Activated gamma-delta T cell (primary cell): ENCODE results near the gene EHMT2.
"Not testable (repeated sequence)": the region's sequence is repeated elsewhere in the genome, so short reads cannot be mapped to it uniquely, and the experiment has no call there.

Source experiments
- DNase-seq: peaks from one replicate; lab custom pipeline; 2025; lab: John Stamatoyannopoulos, UW

Gene EHMT2

DNA sequence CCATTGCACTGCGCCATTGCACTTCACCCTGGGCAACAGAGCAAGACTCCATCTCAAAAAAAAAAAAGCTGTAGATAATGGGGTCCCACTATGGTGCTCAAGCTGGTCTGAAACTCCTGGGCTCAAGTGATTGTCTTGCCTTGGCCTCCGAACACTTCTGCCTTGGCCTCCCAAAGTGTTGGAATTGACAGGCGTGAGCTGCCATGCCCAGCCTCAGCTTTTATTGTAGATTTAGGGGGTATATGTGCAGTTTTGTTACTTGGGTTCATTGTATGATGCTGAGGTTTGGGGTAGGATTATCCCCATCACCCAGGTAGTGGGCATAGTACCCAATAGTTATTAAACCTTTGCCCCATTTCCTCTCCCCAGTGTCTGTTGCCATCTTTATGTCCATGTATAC is 58.5 kb downstream of the EHMT2 start:
- DNase-seq: no peak

DNA sequence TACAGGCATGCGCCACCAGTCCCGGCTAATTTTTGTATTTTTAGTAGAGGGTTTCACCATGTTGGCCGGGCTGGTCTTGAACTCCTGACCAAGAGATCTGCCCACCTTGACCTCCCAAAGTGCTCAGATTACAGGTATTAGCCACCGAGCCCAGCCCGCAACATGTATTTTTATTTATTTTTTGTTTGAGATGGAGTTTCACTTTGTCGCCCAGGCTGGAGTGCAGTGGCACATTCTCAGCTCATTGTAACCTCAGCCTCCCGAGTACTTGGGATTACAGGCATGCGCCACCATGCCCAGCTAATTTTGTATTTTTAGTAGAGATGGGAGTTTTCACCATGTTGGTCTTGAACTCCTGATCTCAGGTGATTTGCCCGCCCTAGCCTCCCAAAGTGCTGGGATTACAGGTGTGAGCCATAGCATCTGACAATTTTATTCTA is 59.4 kb downstream of the EHMT2 start:
- DNase-seq: not testable (repeated sequence)

DNA sequence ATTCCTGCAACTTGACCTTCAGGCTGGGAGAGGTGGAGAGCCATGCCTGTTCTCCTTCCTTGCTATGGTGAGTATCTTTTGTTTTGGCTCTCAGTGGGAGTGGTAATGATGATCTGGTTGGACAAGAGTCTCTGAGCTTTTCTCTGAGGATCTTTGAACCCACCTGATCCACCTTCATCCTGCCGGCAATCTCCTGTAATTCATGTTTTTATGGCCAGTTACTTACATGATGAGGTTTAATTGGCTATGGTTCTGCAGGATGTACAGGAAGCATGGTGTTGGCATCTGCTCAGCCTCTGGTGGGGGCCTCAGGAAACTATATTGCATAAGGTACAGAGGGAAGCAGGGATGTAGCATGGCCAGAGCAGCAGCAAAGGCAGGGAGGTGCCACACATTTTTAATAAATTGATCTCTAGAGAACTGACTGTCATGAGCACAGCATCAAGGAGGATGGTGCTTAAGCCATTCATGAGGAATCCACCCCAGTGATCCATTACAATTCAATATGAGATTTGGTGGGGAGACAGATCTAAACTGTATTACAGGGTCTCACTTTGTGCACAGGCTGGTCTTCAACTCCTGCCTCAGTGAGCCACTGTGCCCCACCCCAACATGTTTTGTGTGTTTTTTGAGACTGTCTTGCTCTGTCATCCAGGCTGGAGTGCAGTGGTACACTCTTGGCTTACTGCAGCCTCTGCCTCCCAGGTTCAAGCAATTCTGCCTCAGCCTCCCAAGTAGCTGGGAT is 60.0 kb downstream of the EHMT2 start:
- no peak for DNase-seq

DNA sequence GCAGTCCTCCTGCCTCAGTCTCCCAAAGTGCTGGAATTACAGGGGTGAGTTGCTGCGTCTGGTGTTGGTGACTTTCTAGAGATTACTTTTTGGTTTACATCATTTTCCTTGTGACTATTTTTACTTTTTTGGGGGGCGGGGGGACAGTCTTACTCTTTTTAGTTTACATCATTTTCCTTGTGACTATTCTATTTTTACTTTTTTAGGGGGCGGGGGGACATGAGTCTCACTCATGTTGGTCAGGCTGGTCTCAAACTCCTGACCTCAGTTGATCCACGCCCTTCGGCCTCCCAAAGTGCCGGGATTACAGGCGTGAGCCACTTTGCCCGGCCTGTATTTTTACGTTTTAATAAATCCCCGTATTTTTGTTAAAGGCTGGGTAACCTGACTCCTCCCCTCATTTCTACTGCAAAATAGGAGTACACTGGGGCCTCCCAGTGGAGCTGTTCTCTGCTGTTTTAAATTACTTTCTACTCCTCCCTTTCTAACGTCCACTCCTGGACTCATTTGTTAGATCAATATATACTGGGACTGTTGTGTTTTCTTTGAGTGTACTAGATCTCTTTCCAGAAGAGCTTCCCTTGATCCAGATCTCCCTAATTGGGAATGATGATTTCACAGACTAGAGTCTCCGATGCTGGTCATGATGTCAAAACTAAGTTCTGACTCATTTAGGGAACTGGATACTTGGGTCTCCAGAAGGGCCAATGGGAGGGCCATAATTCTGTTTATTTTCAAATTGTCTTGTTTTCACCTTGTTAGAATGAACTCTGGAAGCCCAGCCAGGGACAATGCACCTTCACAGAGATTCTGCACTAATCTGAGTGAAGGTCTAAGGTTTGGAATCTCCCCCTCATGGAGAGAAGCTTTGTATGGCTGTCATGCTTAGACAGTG is 60.8 kb downstream of the EHMT2 start:
- no peak for DNase-seq

DNA sequence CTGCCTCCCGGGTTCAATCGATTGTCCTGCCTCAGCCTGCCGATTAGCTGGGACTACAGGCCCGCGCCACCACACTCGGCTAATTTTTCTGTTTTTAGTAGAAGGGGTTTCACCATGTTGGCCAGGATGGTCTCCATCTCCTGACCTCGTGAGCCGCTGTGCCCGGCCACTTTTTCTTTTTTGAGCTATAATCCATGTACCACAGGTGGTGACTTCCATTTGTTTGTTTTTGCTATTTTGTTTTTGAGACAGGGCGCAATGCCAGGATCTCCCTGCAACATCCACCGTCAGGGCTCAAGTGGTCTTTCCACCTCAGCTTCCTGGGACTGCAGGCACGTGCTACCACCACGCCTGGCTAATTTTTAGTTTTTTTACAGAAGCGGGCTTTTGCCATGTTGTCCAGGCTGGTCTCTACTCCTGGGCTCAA is 61.4 kb downstream of the EHMT2 start:
- DNase-seq: no peak

DNA sequence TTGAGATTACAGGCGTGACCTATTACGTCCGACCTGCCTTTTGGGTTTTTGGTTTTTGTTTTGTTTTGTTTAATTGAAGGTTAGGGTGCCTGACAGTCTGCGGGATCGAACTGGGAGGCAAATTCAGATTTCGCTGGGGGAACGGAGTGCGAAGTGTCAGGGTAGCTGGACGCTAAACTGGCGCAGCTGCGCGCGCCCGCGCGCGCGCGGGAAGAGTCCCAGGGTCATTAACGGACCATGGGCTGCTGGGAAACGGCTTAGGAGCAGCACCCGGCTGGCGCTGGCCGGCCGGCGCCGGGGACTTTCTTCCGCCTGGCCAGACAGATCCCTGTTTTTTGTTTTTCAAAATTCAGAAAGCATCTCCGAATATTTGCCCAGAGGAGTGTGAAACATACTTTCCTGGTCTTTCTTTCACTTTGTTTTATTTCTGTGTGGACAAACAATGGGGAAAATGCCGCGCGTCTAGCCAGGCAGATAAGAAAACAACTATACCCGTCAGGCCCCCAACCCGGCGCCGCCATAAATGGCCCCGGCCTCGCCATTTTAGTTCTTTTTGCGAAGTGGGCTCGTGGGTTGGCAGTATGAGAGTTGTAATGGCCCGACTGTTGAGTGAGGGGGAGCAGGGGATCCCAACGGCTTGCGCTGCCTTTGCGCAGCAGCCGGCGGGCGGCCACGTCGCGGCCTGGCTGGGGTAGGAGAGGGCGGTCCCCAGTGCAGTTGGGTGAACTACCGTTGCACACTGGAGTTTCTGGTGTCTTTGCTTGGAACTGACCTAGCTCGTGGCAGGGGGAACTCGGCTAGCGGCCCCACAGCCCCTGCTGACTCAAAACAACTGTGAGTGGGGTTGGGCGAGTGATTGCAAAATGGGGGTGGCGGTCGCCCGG is 62.9 kb downstream of the EHMT2 start:
- peak; percentile 41 for DNase-seq

DNA sequence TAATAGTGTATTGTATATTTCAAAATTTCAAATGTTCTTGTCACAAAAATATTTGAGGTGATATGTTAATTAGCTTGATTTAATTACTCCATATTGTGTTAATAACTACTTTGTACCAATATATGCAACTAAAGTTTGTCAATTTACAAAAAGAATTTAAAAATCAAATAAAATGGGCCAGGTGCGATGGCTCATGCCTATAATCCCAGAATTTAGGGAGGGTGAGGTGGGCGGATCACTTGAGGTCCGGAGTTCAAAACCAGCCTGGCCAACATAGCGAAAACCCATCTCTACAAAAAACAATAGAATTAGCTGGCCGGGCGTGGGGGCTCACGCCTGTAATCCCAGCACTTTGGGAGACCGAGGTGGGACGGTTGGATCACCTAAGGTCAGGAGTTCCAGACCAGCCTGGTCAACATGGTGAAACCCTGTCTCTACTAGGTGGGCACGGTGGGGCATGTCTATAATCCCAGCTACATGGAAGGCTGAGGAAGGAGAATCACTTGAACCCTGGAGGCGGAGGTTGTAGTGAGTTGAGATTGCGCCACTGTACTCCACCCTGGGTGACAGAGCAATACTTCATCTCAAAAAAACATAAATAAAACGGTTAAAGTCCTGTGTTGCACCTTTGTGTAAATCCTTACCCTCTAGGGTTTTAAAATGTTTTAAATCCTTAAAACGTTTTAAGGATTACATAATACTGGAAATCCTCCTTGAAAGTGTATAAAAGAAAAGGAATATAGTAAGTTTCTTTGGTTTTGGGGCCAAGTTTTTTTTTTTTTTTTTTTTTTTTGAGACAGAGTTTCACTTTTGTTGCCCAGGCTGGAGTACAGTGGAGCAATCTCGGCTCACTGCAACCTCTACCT is 65.9 kb downstream of the EHMT2 start:
- no peak for DNase-seq

DNA sequence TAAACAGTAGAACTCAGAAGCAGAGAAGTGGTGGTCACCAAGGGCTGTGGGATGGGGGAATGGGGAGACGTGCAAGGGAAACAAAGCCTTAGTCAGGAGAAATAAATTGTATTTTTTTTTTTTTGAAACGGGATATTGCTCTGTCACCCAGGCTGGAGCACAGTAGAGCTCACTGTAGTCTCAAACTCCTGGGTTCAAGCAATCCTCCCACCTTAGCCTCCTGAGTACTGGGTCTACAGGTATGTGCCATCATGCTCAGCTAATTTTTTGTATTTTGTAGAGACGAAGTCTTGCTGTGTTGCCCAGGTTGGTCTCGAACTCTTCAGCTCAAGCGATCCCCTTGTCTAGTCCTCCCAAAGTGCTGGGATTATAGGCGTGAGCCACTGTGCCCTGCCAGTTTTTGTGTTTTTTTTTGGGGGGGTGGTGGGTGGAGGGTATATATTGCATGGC is 66.6 kb downstream of the EHMT2 start:
- no peak for DNase-seq
